Astrocyte of the hippocampus (primary cell): Measurements from ENCODE around the gene KLK11.

Source experiments
- DNase-seq: peaks from one replicate; pipeline ENCODE4 v3.0.0; 2011; ENCODE audit warnings: low read depth, low spot score

Gene KLK11

GRCh38 chr19:51026554-51026831 is at the start of gene KLK11:
TSS of gene KLK11 (minus strand) at chr19:51026616. CDS start at chr19:51025631, 985 bp downstream.
- no peak for DNase-seq

- no peak for DNase-seq
Observed at GRCh38 chr19:51075998-51076397, 49.6 kb upstream of the KLK11 start.

GRCh38 chr19:51071095-51071405 is 44.6 kb upstream of the KLK11 start:
- DNase-seq, result no peak

GRCh38 chr19:51070334-51071094 is 44.1 kb upstream of the KLK11 start:
- no peak for DNase-seq

- DNase-seq, result no peak
Observed at GRCh38 chr19:51066393-51067186, 40.2 kb upstream of the KLK11 start.

- DNase-seq, result no peak
Observed at GRCh38 chr19:51065221-51065960, 39.0 kb upstream of the KLK11 start.

- DNase-seq, result no peak
Observed at GRCh38 chr19:51064534-51065220, 38.3 kb upstream of the KLK11 start, which contains the start of gene KLK13. TSS of gene KLK13 (minus strand) at chr19:51065092. CDS start at chr19:51065067, 25 bp downstream.

GRCh38 chr19:51063664-51064063 is 37.2 kb upstream of the KLK11 start:
- no peak for DNase-seq

- DNase-seq, result no peak
Observed at GRCh38 chr19:51060973-51061372, 34.6 kb upstream of the KLK11 start.

- no peak for DNase-seq
Observed at GRCh38 chr19:51060336-51060735, 33.9 kb upstream of the KLK11 start.

GRCh38 chr19:51059715-51060114 is 33.3 kb upstream of the KLK11 start:
- DNase-seq, result no peak

GRCh38 chr19:51055866-51056265 is 29.4 kb upstream of the KLK11 start:
- DNase-seq, result no peak

- no peak for DNase-seq
Observed at GRCh38 chr19:51047031-51047335, 20.6 kb upstream of the KLK11 start.

- no peak for DNase-seq
Observed at GRCh38 chr19:51044327-51044726, 17.9 kb upstream of the KLK11 start.

GRCh38 chr19:51043497-51043896 is 17.1 kb upstream of the KLK11 start:
- no peak for DNase-seq

GRCh38 chr19:51040151-51040550 is 13.7 kb upstream of the KLK11 start:
- DNase-seq, result no peak

GRCh38 chr19:51036519-51036918 is 10.1 kb upstream of the KLK11 start:
- no peak for DNase-seq

GRCh38 chr19:51034704-51035103 is 8.3 kb upstream of the KLK11 start, which contains the start of gene KLK12:
TSS of gene KLK12 (minus strand) at chr19:51035002. CDS start at chr19:51034621, 381 bp downstream.
- DNase-seq, result no peak

GRCh38 chr19:51031880-51032225 is 5.4 kb upstream of the KLK11 start:
- DNase-seq, result no peak

- no peak for DNase-seq
Observed at GRCh38 chr19:51031220-51031879, 4.9 kb upstream of the KLK11 start.

GRCh38 chr19:51030631-51031030 is 4.2 kb upstream of the KLK11 start:
- no peak for DNase-seq

GRCh38 chr19:51029718-51030117 is 3.3 kb upstream of the KLK11 start:
- DNase-seq, result no peak
